G401 (cell line): ENCODE measurements around the gene SMAD9. TPM values are rescaled to one million over a fixed set of nuclear protein-coding genes. Genes with fewer than 3 reads are reported as not detected.

ENCODE experiments used
- total RNA-seq: library from RNA; depleted of rRNA; stranded (reverse); fragments of >200 nt; shearing (Covaris generic); gene quantifications from 2 replicates; pipeline ENCODE4 v1.2.3, GENCODE V29; 2014; rRNA removed

Gene SMAD9
- total RNA-seq, 1 experiment from 2014 or later, result 29.2 TPM

Other genes with a start within 250 kb of the SMAD9 start
- gene SERTM1, start 246.2 kb downstream of the SMAD9 start, total RNA-seq, result not detected in 2 replicates
- gene RFXAP, start 101.0 kb downstream of the SMAD9 start, total RNA-seq, result 11.6 and 12.6 TPM in 2 replicates
- gene ALG5, start 79.1 kb upstream of the SMAD9 start, total RNA-seq, result 7.4 and 14.7 TPM in 2 replicates
- gene EXOSC8, start 80.5 kb upstream of the SMAD9 start, total RNA-seq, result 80.3 and 81.7 TPM in 2 replicates
- 45.2 and 72.7 TPM in 2 replicates for gene SUPT20H, start 139.4 kb upstream of the SMAD9 start, total RNA-seq
- gene CSNK1A1L, start 185.4 kb upstream of the SMAD9 start, total RNA-seq, result not detected in 2 replicates